GM12878 (cell line): ENCODE measurements around the gene EIF4EBP2. TPM values are rescaled to one million over a fixed set of nuclear protein-coding genes. Genes with fewer than 3 reads are reported as not detected.

ENCODE experiments used
- ATAC-seq: fragments of 200-7000 bp; cut with Tn5 transposase; 3 replicates; pipeline ENCODE4 v1.9.1; 2020; ENCODE audit warnings: mild to moderate bottlenecking, moderate library complexity
- BruUV-seq: library from RNA; stranded (reverse); fragments of 400-500 nt; replicated peaks from 2 replicates; lab custom pipeline; 2021; lab: Mats Ljungman, UMichigan
- CTCF ChIA-PET: fragments of 300-600 bp; sonication (Branson Sonifier 250); formaldehyde crosslinking; extraction: SDS; loops from one replicate; lab custom pipeline; 2021; ENCODE audit warnings: inconsistent platforms; lab: Yijun Ruan, JAX
- POLR2A ChIA-PET: fragments of 350-600 bp; formaldehyde crosslinking; extraction: SDS; loops from one replicate; lab custom pipeline; 2021; ENCODE audit warnings: inconsistent platforms; lab: Charles Lee
- RAD21 ChIA-PET: fragments of 300-600 bp; sonication (Branson Sonifier 250); formaldehyde crosslinking; loops from one replicate; lab custom pipeline; 2023; ENCODE audit warnings: antibody characterized with exemption; ENCODE audit not compliant: unreplicated experiment; lab: Charles Lee
- SMC1A ChIA-PET: fragments of 300-600 bp; sonication (Branson Sonifier 250); formaldehyde crosslinking; loops from one replicate; lab custom pipeline; 2023; ENCODE audit not compliant: unreplicated experiment, uncharacterized antibody; lab: Charles Lee
- DNase-seq: peaks from one replicate; pipeline ENCODE4 v3.0.0-alpha.2; 2011; ENCODE audit warnings: low read depth, low spot score
- FAIRE-seq: peaks from 3 replicates; lab custom pipeline; 2011; peaks lifted over from hg19 to GRCh38; lab: Jason Lieb, UNC
- H2AFZ ChIP-seq: 2 replicates; pipeline ENCODE4 v1.6.0; 2011; ENCODE audit warnings: low read depth, low read length, control low read depth; ENCODE audit not compliant: control insufficient read depth
- H3K27ac ChIP-seq: 2 replicates; pipeline ENCODE4 v1.5.1; 2011; ENCODE audit warnings: control low read depth; ENCODE audit not compliant: control insufficient read depth, insufficient read depth
- H3K27me3 ChIP-seq, 2 experiments: replicated peaks in 1 of 2; 2 replicates each; pipeline versions ENCODE4 v1.6.0 to v1.6.1; 2011; ENCODE audit warnings: low read length in 1 of 2; ENCODE audit not compliant: control insufficient read depth in 2 of 2, insufficient read depth in 2 of 2
- H3K36me3 ChIP-seq, 2 experiments: 2 replicates each; pipeline ENCODE4 v1.5.1; 2011; ENCODE audit warnings: low read length in 1 of 2; ENCODE audit not compliant: control insufficient read depth in 2 of 2, insufficient read depth in 2 of 2
- H3K4me1 ChIP-seq: 2 replicates; pipeline ENCODE4 v1.6.1; 2011; ENCODE audit warnings: mild to moderate bottlenecking, low read length, moderate library complexity, mixed read lengths; ENCODE audit not compliant: control insufficient read depth, insufficient read depth
- H3K4me2 ChIP-seq: 2 replicates; pipeline ENCODE4 v1.6.0; 2011; ENCODE audit warnings: control low read depth; ENCODE audit not compliant: control insufficient read depth, insufficient read depth
- H3K4me3 ChIP-seq: fragments of 200-600 bp; sonication (generic); 2 replicates; pipeline ENCODE4 v1.5.1; 2016
- H3K79me2 ChIP-seq: 2 replicates; pipeline ENCODE4 v1.6.0; 2011; ENCODE audit warnings: low read length; ENCODE audit not compliant: control insufficient read depth, insufficient read depth
- H3K9ac ChIP-seq: 2 replicates; pipeline ENCODE4 v1.8.0; 2011; ENCODE audit warnings: low read length, control low read depth, mixed read lengths; ENCODE audit not compliant: control insufficient read depth, insufficient read depth
- H3K9me3 ChIP-seq: replicated peaks from 3 replicates; pipeline ENCODE4 v1.5.1; 2011; ENCODE audit warnings: mild to moderate bottlenecking, low read length; ENCODE audit not compliant: control insufficient read depth, insufficient read depth
- H4K20me1 ChIP-seq: 2 replicates; pipeline ENCODE4 v1.6.0; 2011; ENCODE audit not compliant: control insufficient read depth, insufficient read depth
- BACH1 ChIP-seq: fragments of 450-650 bp; IDR thresholded peaks from 2 replicates; pipeline ENCODE4 v1.6.1; 2017; ENCODE audit warnings: mild to moderate bottlenecking, borderline replicate concordance
- BHLHE40 ChIP-seq, 2 experiments: fragments of 450-650 bp in 1 of 2; IDR thresholded peaks; 2 replicates each; pipeline ENCODE4 v1.6.1; 2011 to 2017; ENCODE audit warnings: low read depth in 2 of 2, borderline replicate concordance in 1 of 2, improper control_type of control experiment in 1 of 2, low read length in 1 of 2, mild to moderate bottlenecking in 1 of 2
- BRCA1 ChIP-seq: IDR thresholded peaks from 2 replicates; pipeline ENCODE4 v1.6.1; 2011; ENCODE audit warnings: low read depth, low read length, improper control_type of control experiment
- CHD4 ChIP-seq: fragments of 200-600 bp; sonication (generic); IDR thresholded peaks from 2 replicates; pipeline ENCODE4 v1.6.1; 2016; ENCODE audit warnings: mild to moderate bottlenecking
- EZH2 ChIP-seq: IDR thresholded peaks from 2 replicates; pipeline ENCODE4 v1.6.1; 2012; ENCODE audit warnings: low read depth, mild to moderate bottlenecking, control low read depth, inconsistent platforms, low read length, borderline replicate concordance; ENCODE audit not compliant: control insufficient read depth
- HDAC2 ChIP-seq: fragments of 200-600 bp; sonication (generic); IDR thresholded peaks from 2 replicates; pipeline ENCODE4 v1.6.1; 2017
- IKZF2 ChIP-seq, 2 experiments: fragments of 450-650 bp; IDR thresholded peaks; 2 replicates each; pipeline ENCODE4 v1.6.1; 2017; ENCODE audit warnings: mild to moderate bottlenecking in 2 of 2, moderate library complexity in 2 of 2
- NRF1 ChIP-seq: conservative IDR thresholded peaks from 2 replicates; pipeline ENCODE4 v1.6.1; 2011; ENCODE audit warnings: mild to moderate bottlenecking, low read depth, low read length, improper control_type of control experiment
- ZZZ3 ChIP-seq: IDR thresholded peaks from 2 replicates; pipeline ENCODE4 v1.6.1; 2011; ENCODE audit warnings: low read depth; ENCODE audit not compliant: control insufficient read depth, insufficient read length
- WGBS: methylation state at CpG from one replicate; pipeline ENCODE4 v1.1.6; 2016; ENCODE audit warnings: low lambda C conversion rate; ENCODE audit not compliant: insufficient replicate concordance, insufficient coverage; ENCODE audit errors: missing lambda C conversion rate; 5-methylcytosine and 5-hydroxymethylcytosine counted together
- in situ Hi-C: fragments of 300-500 bp; cut with MboI; formaldehyde crosslinking; loops from 9 replicates; pipeline ENCODE4 v1.14.3; 2018; ENCODE audit warnings: mixed read lengths
- intact Hi-C: fragments of 100-400 bp; cut with micrococcal nuclease; formaldehyde crosslinking; loops from one replicate; pipeline ENCODE4 v1.14.2; 2022; ENCODE audit not compliant: unreplicated experiment
- polyA plus RNA-seq, 11 experiments: library from polyadenylated mRNA; depleted of rRNA in 4 of 11; unstranded in 6 of 11; stranded (reverse) in 5 of 11; fragments of >200 nt; fragmentation: Nextera tagmentation in 4 of 11; fragmentation: Illumina TruSeq in 1 of 11; extraction: Ambion mirVana in 4 of 11; extraction: Trizol in 1 of 11; gene quantifications; 1 replicate in 1 of 11; 2 replicates in 10 of 11; pipeline versions ENCODE4 v1.2.1 to v1.2.3, GENCODE V29; 2011 to 2016; ENCODE audit warnings: inconsistent platforms in 2 of 11, missing spikeins in 2 of 11, low read depth in 1 of 11
- total RNA-seq, 4 experiments: library from RNA; depleted of rRNA in 3 of 4; stranded (reverse); fragments of >200 nt in 3 of 4; fragmentation: Illumina TruSeq in 1 of 4; extraction: Trizol in 1 of 4; gene quantifications; 2 replicates each; pipeline versions ENCODE4 v1.2.1 to v1.2.3, GENCODE V29; 2013 to 2021
- TF ChIP-seq, protein P1 (sequence below): fragments of 450-650 bp; IDR thresholded peaks from 2 replicates; pipeline ENCODE4 v1.6.1; 2016; ENCODE audit warnings: mild to moderate bottlenecking
- TF ChIP-seq, protein P2 (sequence below): IDR thresholded peaks from 2 replicates; pipeline ENCODE4 v1.6.1; 2011; ENCODE audit warnings: low read depth, mild to moderate bottlenecking, low read length, moderate library complexity, borderline replicate concordance; ENCODE audit errors: extremely low read depth
- TF ChIP-seq, protein P3 (sequence below): IDR thresholded peaks from 2 replicates; pipeline ENCODE4 v1.6.1; 2012; ENCODE audit warnings: mild to moderate bottlenecking, low read depth, low read length

Gene EIF4EBP2
- total and polyA plus RNA-seq, 10 of the 15 experiments (the other 5 are each of a cell fraction or from before 2014, with no cell fraction given), result 14.4 to 51.3 (median 28.9) TPM

DNA sequence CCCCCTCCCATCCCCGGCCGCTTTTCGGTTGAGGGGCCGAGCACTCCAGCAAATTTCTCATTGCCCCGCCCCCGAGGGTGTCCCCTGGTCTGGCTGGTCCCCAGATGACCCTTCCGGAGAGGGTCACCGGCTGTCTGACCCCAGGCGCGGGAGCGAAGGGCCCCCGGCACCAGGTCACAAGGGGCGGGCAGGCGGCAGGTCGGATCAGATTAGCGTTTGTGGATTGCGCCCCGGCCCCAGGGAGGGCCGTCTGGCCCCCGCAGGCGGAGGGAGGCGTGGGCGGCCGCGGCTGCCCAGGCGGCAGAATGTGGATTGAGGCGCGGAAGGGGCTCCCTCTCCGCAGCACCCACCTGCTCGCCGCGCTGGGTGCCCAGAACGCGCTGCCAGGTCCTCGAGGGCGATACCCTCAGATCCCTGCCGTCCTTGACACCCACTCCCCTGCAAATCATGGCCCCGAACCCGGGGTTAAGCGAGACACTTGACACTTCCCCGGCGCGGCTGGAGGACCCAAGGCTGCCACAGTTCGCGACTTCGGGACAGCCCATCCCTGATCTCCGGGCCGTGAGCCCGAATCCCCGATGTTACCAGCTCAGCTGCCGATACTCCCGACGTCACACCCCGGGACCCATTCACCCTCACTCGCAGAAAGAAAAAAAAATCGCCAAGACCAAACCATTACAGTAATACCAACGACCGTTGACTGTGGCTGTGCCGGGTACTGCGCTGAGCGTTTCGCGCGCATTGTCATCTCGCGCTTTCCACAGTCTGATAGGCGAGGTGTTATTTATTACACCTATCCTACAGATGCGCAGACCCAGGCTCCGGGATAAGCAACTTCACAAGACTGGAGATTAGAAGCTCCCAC lies 36.6 kb downstream of the EIF4EBP2 start:
- Histone ChIP-seq H3K27ac (no peak overlapping the region), H3K36me3 (no peaks in the 10 kb centered on the region), H3K4me2 (no peak overlapping the region), H2AFZ (no peak overlapping the region), H3K4me3 (no peak overlapping the region), H3K79me2 (no peaks in the 10 kb centered on the region), H3K9ac (no peak overlapping the region), H3K4me1 (no peaks in the 10 kb centered on the region), H3K27me3 (peaks cover 13 to 18% of the 10 kb centered on the region in 2 experiments), H4K20me1 (no peaks in the 10 kb centered on the region), H3K9me3 (no peaks in the 10 kb centered on the region)
- ATAC-seq (no peak), DNase-seq (no peak), FAIRE-seq (no peak)
- no TSS peak for BruUV-seq
- 34% methylated on average over 67 of the region's 69 CpGs for WGBS
- ChIA-PET RAD21 (no interaction called here), SMC1A (no interaction called here), CTCF (no interaction called here), POLR2A (no interaction called here)
- TF ChIP-seq HDAC2 (no peak), IKZF2 (IDR thresholded peaks at IDR 0.05) (no peak), ZZZ3 (no peak), CHD4 (no peak), BRCA1 (no peak), EZH2 (no peak), BACH1 (no peak), NRF1 (no peak), BHLHE40 (IDR thresholded peaks at IDR 0.05; ENCODE audit: borderline replicate concordance in 1 of 2, low read depth in 2 of 2, low read length in 1 of 2) (no peak)
- TF ChIP-seq, protein P1, sequence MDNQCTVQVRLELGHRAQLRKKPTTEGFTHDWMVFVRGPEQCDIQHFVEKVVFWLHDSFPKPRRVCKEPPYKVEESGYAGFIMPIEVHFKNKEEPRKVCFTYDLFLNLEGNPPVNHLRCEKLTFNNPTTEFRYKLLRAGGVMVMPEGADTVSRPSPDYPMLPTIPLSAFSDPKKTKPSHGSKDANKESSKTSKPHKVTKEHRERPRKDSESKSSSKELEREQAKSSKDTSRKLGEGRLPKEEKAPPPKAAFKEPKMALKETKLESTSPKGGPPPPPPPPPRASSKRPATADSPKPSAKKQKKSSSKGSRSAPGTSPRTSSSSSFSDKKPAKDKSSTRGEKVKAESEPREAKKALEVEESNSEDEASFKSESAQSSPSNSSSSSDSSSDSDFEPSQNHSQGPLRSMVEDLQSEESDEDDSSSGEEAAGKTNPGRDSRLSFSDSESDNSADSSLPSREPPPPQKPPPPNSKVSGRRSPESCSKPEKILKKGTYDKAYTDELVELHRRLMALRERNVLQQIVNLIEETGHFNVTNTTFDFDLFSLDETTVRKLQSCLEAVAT, result no peak
- TF ChIP-seq, protein P2, sequence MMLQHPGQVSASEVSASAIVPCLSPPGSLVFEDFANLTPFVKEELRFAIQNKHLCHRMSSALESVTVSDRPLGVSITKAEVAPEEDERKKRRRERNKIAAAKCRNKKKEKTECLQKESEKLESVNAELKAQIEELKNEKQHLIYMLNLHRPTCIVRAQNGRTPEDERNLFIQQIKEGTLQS, result no peak
- TF ChIP-seq, protein P3, sequence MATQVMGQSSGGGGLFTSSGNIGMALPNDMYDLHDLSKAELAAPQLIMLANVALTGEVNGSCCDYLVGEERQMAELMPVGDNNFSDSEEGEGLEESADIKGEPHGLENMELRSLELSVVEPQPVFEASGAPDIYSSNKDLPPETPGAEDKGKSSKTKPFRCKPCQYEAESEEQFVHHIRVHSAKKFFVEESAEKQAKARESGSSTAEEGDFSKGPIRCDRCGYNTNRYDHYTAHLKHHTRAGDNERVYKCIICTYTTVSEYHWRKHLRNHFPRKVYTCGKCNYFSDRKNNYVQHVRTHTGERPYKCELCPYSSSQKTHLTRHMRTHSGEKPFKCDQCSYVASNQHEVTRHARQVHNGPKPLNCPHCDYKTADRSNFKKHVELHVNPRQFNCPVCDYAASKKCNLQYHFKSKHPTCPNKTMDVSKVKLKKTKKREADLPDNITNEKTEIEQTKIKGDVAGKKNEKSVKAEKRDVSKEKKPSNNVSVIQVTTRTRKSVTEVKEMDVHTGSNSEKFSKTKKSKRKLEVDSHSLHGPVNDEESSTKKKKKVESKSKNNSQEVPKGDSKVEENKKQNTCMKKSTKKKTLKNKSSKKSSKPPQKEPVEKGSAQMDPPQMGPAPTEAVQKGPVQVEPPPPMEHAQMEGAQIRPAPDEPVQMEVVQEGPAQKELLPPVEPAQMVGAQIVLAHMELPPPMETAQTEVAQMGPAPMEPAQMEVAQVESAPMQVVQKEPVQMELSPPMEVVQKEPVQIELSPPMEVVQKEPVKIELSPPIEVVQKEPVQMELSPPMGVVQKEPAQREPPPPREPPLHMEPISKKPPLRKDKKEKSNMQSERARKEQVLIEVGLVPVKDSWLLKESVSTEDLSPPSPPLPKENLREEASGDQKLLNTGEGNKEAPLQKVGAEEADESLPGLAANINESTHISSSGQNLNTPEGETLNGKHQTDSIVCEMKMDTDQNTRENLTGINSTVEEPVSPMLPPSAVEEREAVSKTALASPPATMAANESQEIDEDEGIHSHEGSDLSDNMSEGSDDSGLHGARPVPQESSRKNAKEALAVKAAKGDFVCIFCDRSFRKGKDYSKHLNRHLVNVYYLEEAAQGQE, result no peak
- intact Hi-C loops, result no loop called here
- in situ Hi-C loops, result no loop called here
